ENCODE measurements around the gene INTU.

DNA sequence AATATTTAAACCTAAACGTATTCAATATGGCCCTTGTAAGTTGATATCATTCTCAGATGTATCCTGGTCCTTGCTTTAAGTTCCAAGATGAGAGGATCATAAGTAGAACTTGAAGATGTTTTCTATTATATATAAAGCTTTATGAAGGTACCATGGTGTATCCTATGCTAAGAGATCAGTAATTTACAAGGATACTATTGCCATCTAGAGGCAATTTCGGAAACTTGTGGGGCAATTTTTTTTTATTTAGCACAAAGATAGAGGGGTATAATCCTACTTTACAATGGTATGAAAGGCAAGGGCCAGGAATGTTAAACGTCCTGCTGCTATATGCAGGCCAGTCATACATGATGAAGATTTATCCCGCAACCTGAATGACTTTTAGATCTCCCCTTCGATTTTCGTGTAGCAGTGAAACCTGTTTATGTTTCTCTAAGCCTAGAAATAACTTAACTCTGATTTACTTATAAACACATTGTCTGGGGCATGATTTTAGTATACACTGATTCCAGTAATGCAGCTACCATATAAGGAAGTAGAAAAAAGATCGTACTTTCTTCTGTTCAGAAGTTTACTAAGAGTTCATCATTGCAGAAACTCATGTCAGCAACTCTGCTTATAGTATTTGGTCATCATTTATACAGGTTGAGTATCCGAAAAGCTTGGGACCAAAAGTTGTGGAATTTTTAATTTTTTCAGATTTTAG lies 100.0 kb downstream of the INTU start:
- no peak for TF ChIP-seq POLR2AphosphoS5 (IDR thresholded peaks at IDR 0.05; ENCODE audit: low read depth, low read length)
- no peak for TF ChIP-seq POLR2A (IDR thresholded peaks at IDR 0.05; ENCODE audit: low read depth, low read length)
- no peak for TF ChIP-seq PAX5 (IDR thresholded peaks at IDR 0.05; ENCODE audit: insufficient read depth, low read length, severe bottlenecking)
- no peak for TF ChIP-seq TAF1 (IDR thresholded peaks at IDR 0.05; ENCODE audit: low read depth, low read length)

All from GM12891 (cell line).